PC-3 (cell line): Measurements from ENCODE around the gene THAP4. TPM values are rescaled to one million over a fixed set of nuclear protein-coding genes. Genes with fewer than 3 reads are reported as not detected.
A peak's percentile ranks its signal among the peaks of the same experiment; 100 is the strongest.

Experiments
- ATAC-seq: fragments of 200-7000 bp; cut with Tn5 transposase; 2 replicates; pipeline ENCODE4 v1.9.1; 2020; ENCODE audit warnings: mild to moderate bottlenecking, moderate library complexity
- BruUV-seq: library from RNA; stranded (reverse); fragments of 400-500 nt; replicated peaks from 2 replicates; lab custom pipeline; 2021; lab: Mats Ljungman, UMichigan
- CTCF ChIA-PET: fragments of 300-600 bp; sonication (Branson Sonifier 250); formaldehyde crosslinking; loops from one replicate; lab custom pipeline; 2022; ENCODE audit warnings: antibody characterized with exemption; lab: Charles Lee
- POLR2A ChIA-PET: fragments of 300-600 bp; sonication (Branson Sonifier 250); formaldehyde crosslinking; loops from one replicate; lab custom pipeline; 2022; ENCODE audit warnings: antibody characterized with exemption; ENCODE audit not compliant: unreplicated experiment; lab: Charles Lee
- DNase-seq: peaks from one replicate; pipeline ENCODE4 v3.0.0-alpha.2; 2015
- H2AFZ ChIP-seq: fragments of 300-600 bp; sonication (generic); 2 replicates; pipeline ENCODE4 v1.6.0; 2016; ENCODE audit warnings: antibody characterized with exemption, low read length
- H3F3A ChIP-seq: fragments of 300-600 bp; sonication (generic); one replicate; pipeline ENCODE4 v1.6.0; 2017; ENCODE audit warnings: antibody characterized with exemption, low read length, control low read depth, mild to moderate bottlenecking; ENCODE audit not compliant: unreplicated experiment
- H3K27ac ChIP-seq: fragments of 300-600 bp; sonication (generic); 2 replicates; pipeline ENCODE4 v1.5.1; 2016; ENCODE audit warnings: mild to moderate bottlenecking, low read length
- H3K27me3 ChIP-seq: fragments of 300-600 bp; sonication (generic); 2 replicates; pipeline ENCODE4 v1.6.1; 2016; ENCODE audit warnings: low read length, mixed read lengths
- H3K36me3 ChIP-seq: fragments of 300-600 bp; sonication (generic); 2 replicates; pipeline ENCODE4 v1.6.1; 2016; ENCODE audit warnings: low read depth, mixed run types, low read length, mixed read lengths
- H3K4me1 ChIP-seq: fragments of 300-600 bp; sonication (generic); 2 replicates; pipeline ENCODE4 v1.5.1; 2016; ENCODE audit warnings: low read length; ENCODE audit not compliant: insufficient read depth
- H3K4me2 ChIP-seq: fragments of 300-600 bp; sonication (generic); 2 replicates; pipeline ENCODE4 v1.6.0; 2016; ENCODE audit warnings: low read length
- H3K4me3 ChIP-seq: fragments of 300-600 bp; sonication (generic); 2 replicates; pipeline ENCODE4 v1.5.1; 2016; ENCODE audit warnings: mild to moderate bottlenecking, low read length, mixed read lengths
- H3K79me2 ChIP-seq: fragments of 300-600 bp; sonication (generic); 2 replicates; pipeline ENCODE4 v1.6.1; 2017; ENCODE audit warnings: low read length, mixed read lengths
- H3K9ac ChIP-seq: fragments of 300-600 bp; sonication (generic); 2 replicates; pipeline ENCODE4 v1.6.0; 2016; ENCODE audit warnings: mild to moderate bottlenecking, low read length
- H3K9me2 ChIP-seq: fragments of 300-600 bp; sonication (generic); replicated peaks from 2 replicates; pipeline ENCODE4 v1.6.1; 2016; ENCODE audit warnings: mixed run types, low read length, mixed read lengths
- H3K9me3 ChIP-seq: fragments of 300-600 bp; sonication (generic); 2 replicates; pipeline ENCODE4 v1.6.1; 2016; ENCODE audit warnings: low read length, mixed read lengths
- H4K20me1 ChIP-seq: fragments of 300-600 bp; sonication (generic); 2 replicates; pipeline ENCODE4 v1.6.1; 2016; ENCODE audit warnings: low read length, mixed read lengths
- EZH2 ChIP-seq: fragments of 300-600 bp; sonication (generic); IDR thresholded peaks from one replicate; pipeline ENCODE4 v1.6.1; 2017; ENCODE audit warnings: antibody characterized with exemption, mild to moderate bottlenecking, low read length; ENCODE audit not compliant: unreplicated experiment
- EZH2phosphoT487 ChIP-seq: fragments of 300-600 bp; sonication (generic); IDR thresholded peaks from 2 replicates; pipeline ENCODE4 v1.6.1; 2018; ENCODE audit warnings: mild to moderate bottlenecking, antibody characterized with exemption, low read length, borderline replicate concordance
- intact Hi-C: fragments of 100-400 bp; cut with micrococcal nuclease; formaldehyde crosslinking; loops from 2 replicates; pipeline ENCODE4 v1.9.0; 2023
- total RNA-seq: library from RNA; depleted of rRNA; stranded (reverse); fragments of >200 nt; gene quantifications from 2 replicates; pipeline ENCODE4 v1.2.3, GENCODE V29; 2014
- TF ChIP-seq, protein P1 (sequence below): fragments of 300-600 bp; sonication (generic); conservative IDR thresholded peaks from 2 replicates; pipeline ENCODE4 v1.5.1; 2017; ENCODE audit warnings: antibody characterized with exemption, low read depth, mild to moderate bottlenecking, low read length

THAP4 gene
- total RNA-seq, 1 experiment from 2014 or later, result 75.1 TPM

DNA sequence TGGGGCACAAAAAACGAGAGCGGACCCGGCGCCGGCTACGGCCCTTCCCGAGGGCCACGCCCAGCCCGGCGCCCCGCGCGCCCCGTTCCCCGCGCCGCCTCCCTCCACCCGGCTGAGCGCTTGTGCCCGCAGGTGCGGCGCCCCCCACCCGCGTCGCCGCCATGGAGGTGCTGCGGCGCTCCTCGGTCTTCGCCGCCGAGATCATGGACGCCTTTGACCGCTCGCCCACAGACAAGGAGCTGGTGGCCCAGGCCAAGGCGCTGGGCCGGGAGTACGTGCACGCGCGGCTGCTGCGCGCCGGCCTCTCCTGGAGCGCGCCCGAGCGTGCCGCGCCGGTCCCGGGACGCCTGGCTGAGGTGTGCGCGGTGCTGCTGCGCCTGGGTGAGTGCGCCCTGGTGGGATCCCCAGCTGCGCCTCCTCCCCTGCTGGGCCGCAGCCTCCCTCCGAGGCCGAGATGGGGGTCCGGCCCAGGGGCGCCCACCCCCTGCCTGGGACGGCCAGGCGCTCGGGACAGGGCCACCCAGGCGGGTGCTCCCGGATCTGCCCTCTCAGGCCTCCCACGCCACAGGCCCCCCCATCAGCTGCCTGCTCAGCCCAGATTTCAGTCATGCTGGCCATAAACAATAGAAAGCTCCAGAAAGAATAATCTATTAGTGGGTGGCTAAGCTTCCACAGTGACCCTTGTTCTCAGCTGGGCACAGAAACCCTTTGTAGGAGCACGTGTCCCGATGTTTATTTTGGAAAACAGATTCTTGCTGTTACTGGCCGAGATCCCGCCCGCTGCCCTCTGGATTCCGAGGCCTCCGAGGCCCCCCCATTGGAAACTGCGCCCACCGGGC is 77.4 kb downstream of the THAP4 start:
- H3K27ac ChIP-seq, result peak overlapping the region; percentile 42
- no peaks in the 10 kb centered on the region for H3K36me3 ChIP-seq
- no peaks in the 10 kb centered on the region for H3F3A ChIP-seq
- H3K9me3 ChIP-seq, result no peaks in the 10 kb centered on the region
- H3K4me2 ChIP-seq, result peak overlapping the region; percentile 99
- TF ChIP-seq EZH2phosphoT487, result peak; percentile 80
- TF ChIP-seq EZH2, result no peak
- intact Hi-C loops, result loop anchor here (5.0 kb wide), 2 partner anchors 52 to 78 kb away; partner anchors contain the start of genes ATG4B, STK25 and THAP4
- ATAC-seq (peak; percentile 44), DNase-seq (peak; percentile 64)
- no peaks in the 10 kb centered on the region for H3K9me2 ChIP-seq
- no peaks in the 10 kb centered on the region for H4K20me1 ChIP-seq
- BruUV-seq, result no TSS peak
- H3K4me3 ChIP-seq, result peak overlapping the region; percentile 91
- H3K9ac ChIP-seq, result peak overlapping the region; percentile 75
- no peaks in the 10 kb centered on the region for H3K27me3 ChIP-seq
- peaks cover 51% of the 10 kb centered on the region for H3K4me1 ChIP-seq
- CTCF ChIA-PET, result no interaction called here
- POLR2A ChIA-PET, result no interaction called here
- peak overlapping the region; percentile 90 for H2AFZ ChIP-seq
- H3K79me2 ChIP-seq, result peaks cover 36% of the 10 kb centered on the region

DNA sequence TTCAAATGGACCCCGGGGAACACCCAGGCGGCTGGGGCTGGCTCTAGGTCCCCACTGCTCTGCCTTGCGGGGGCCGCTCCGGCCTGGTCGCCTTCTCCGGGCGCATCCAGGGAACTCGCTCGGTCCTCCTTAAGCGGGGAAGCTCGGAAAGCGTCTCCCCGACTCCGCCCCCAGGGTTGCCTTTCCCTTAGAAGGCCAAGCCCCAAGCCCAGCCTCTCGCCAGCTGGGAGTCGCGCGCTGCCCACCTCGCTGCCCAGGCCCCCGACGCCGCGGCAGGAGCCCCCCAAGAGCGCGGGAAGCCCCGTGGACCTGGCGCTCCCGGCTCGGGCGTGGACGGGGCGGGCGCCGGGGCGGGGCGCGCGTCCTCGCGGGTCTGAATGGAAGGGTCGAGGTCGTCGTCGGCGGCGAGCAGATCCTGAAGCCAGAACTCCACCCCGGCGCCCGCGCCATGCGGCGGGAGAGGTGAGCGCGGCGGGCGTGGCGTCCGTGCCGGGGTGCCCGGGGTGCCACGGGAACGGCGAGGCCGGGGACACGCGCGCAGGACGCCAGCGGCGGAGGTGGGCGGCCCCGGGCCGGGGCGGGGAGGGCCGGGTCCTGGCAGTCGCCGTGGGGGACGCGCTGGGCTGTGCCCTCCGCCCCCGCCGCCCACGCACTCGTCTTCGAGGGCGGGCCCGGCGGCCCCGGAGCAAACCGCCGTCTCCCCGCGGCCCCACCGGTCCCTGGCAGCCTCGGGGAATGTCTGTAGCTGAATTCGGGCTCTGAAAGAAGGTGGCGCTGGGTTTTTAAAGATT is 78.2 kb downstream of the THAP4 start, which contains the start of gene BOK:
BOK (plus strand) TSS at position 214 of the 791 bp plus-strand sequence. CDS start 739 bp downstream, outside the sequence.
- no peaks in the 10 kb centered on the region for H3F3A ChIP-seq
- ChIA-PET POLR2A (no interaction called here), CTCF (no interaction called here)
- peak within 1 kb of the TSS; percentile 91 for H3K4me3 ChIP-seq
- ATAC-seq, result peak; percentile 55
- no peaks in the 10 kb centered on the region for H3K36me3 ChIP-seq
- H3K79me2 ChIP-seq, result peaks cover 31% of the 10 kb centered on the region
- peak within 1 kb of the TSS; percentile 90 for H2AFZ ChIP-seq
- H3K9me2 ChIP-seq, result no peaks in the 10 kb centered on the region
- no TSS peak for BruUV-seq
- no peaks in the 10 kb centered on the region for H4K20me1 ChIP-seq
- H3K4me1 ChIP-seq, result peaks cover 51% of the 10 kb centered on the region
- no peaks in the 10 kb centered on the region for H3K9me3 ChIP-seq
- peak within 1 kb of the TSS; percentile 42 for H3K27ac ChIP-seq
- intact Hi-C loops, result loop anchor here (5.0 kb wide), 2 partner anchors 51 to 79 kb away; partner anchors contain the start of genes ATG4B, STK25 and THAP4
- peak within 1 kb of the TSS; percentile 99 for H3K4me2 ChIP-seq
- peak; percentile 72 for DNase-seq
- H3K9ac ChIP-seq, result peak within 1 kb of the TSS; percentile 75
- no peak for TF ChIP-seq EZH2
- no peak for TF ChIP-seq EZH2phosphoT487
- TF ChIP-seq, protein P1, sequence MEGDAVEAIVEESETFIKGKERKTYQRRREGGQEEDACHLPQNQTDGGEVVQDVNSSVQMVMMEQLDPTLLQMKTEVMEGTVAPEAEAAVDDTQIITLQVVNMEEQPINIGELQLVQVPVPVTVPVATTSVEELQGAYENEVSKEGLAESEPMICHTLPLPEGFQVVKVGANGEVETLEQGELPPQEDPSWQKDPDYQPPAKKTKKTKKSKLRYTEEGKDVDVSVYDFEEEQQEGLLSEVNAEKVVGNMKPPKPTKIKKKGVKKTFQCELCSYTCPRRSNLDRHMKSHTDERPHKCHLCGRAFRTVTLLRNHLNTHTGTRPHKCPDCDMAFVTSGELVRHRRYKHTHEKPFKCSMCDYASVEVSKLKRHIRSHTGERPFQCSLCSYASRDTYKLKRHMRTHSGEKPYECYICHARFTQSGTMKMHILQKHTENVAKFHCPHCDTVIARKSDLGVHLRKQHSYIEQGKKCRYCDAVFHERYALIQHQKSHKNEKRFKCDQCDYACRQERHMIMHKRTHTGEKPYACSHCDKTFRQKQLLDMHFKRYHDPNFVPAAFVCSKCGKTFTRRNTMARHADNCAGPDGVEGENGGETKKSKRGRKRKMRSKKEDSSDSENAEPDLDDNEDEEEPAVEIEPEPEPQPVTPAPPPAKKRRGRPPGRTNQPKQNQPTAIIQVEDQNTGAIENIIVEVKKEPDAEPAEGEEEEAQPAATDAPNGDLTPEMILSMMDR, result no peak
- H3K27me3 ChIP-seq, result no peaks in the 10 kb centered on the region

DNA sequence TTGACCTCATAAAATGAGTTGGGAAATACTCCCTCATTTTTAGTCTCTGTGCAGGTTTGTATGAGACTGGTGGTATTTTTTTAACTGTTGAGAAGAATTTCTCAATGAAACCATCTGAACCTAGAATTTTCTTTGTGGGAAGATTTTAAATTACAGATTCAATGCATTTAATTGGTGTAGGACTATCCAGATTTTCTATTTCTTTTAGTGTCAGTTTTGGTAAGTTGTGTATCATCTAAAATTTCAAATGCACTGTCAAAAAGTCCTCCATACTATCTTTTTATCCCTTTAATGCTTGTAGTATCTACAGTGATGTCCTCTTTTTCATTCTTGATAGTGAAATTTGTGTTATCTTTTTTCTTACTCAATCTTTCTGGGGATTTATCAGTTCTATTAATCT is 80.2 kb downstream of the THAP4 start:
- H3K27me3 ChIP-seq, result no peaks in the 10 kb centered on the region
- H3K4me2 ChIP-seq, result no peak overlapping the region
- no TSS peak for BruUV-seq
- POLR2A ChIA-PET, result interaction anchor here (0.6 kb wide), 1 partner anchor 34 kb away, joined by 9 read pairs; no protein-coding TSS in a partner anchor
- H4K20me1 ChIP-seq, result no peaks in the 10 kb centered on the region
- H3K27ac ChIP-seq, result no peak overlapping the region
- H3K36me3 ChIP-seq, result no peaks in the 10 kb centered on the region
- CTCF ChIA-PET, result interaction anchor here (0.6 to 0.9 kb wide), 2 partner anchors 10 to 42 kb away, joined by 3 to 4 read pairs; no protein-coding TSS in a partner anchor
- H3K79me2 ChIP-seq, result peaks cover 16% of the 10 kb centered on the region
- no peak overlapping the region for H3K4me3 ChIP-seq
- no peaks in the 10 kb centered on the region for H3K9me3 ChIP-seq
- no peak for TF ChIP-seq EZH2
- TF ChIP-seq, protein P1, result no peak
- TF ChIP-seq EZH2phosphoT487, result no peak
- no peak overlapping the region for H3K9ac ChIP-seq
- DNase-seq (no peak), ATAC-seq (no peak)
- intact Hi-C loops, result loop anchor here (5.0 kb wide), 2 partner anchors 49 to 81 kb away; partner anchors contain the start of genes ATG4B, STK25 and THAP4
- no peaks in the 10 kb centered on the region for H3K9me2 ChIP-seq
- no peaks in the 10 kb centered on the region for H3F3A ChIP-seq
- H2AFZ ChIP-seq, result no peak overlapping the region
- peaks cover 36% of the 10 kb centered on the region for H3K4me1 ChIP-seq
